Neural cell (in vitro differentiated cells): ENCODE data around the gene GFER. TPM values are rescaled to one million over a fixed set of nuclear protein-coding genes. Genes with fewer than 3 reads are reported as not detected.
A peak's percentile ranks its signal among the peaks of the same experiment; 100 is the strongest.

Experiments used
- H2AFZ ChIP-seq: fragments of 200-600, 300-800 bp; sonication (generic), shearing (Covaris generic); 2 replicates; pipeline ENCODE4 v1.6.0; 2014; ENCODE audit warnings: low read depth, mild to moderate bottlenecking, antibody characterized with exemption, low read length, moderate library complexity
- H3F3A ChIP-seq: fragments of 200-600 bp; shearing (Covaris generic); 2 replicates; pipeline ENCODE4 v1.6.1; 2016; ENCODE audit warnings: mild to moderate bottlenecking, moderate library complexity, mixed read lengths, antibody characterized with exemption, low read length; ENCODE audit not compliant: insufficient read depth, poor library complexity, severe bottlenecking
- H3K27ac ChIP-seq: fragments of 200-600, 300-800 bp; sonication (generic), shearing (Covaris generic); 2 replicates; pipeline ENCODE4 v1.5.1; 2014; ENCODE audit warnings: mild to moderate bottlenecking, low read length, moderate library complexity
- H3K27me3 ChIP-seq: fragments of 300-800, 200-600 bp; sonication (generic), shearing (Covaris generic); 2 replicates; pipeline ENCODE4 v1.6.0; 2014; ENCODE audit warnings: mild to moderate bottlenecking, low read depth, low read length, moderate library complexity; ENCODE audit not compliant: insufficient read depth
- H3K36me3 ChIP-seq: fragments of 300-800, 200-600 bp; sonication (generic), shearing (Covaris generic); 2 replicates; pipeline ENCODE4 v1.5.1; 2014; ENCODE audit warnings: mild to moderate bottlenecking, antibody characterized with exemption, low read length, moderate library complexity; ENCODE audit not compliant: insufficient read depth
- H3K4me2 ChIP-seq: fragments of 300-800, 200-600 bp; sonication (generic), shearing (Covaris generic); 2 replicates; pipeline ENCODE4 v1.6.0; 2014; ENCODE audit warnings: mild to moderate bottlenecking, low read length
- H3K4me3 ChIP-seq: fragments of 300-800, 200-600 bp; sonication (generic), shearing (Covaris generic); 2 replicates; pipeline ENCODE4 v1.5.1; 2014; ENCODE audit warnings: mild to moderate bottlenecking, low read length, moderate library complexity
- H3K79me2 ChIP-seq: fragments of 200-600 bp; shearing (Covaris generic); replicated peaks from 2 replicates; pipeline ENCODE4 v1.6.0; 2014; ENCODE audit warnings: mild to moderate bottlenecking, low read length, moderate library complexity; ENCODE audit not compliant: insufficient read depth
- H3K9ac ChIP-seq: fragments of 300-800, 200-600 bp; sonication (generic), shearing (Covaris generic); 2 replicates; pipeline ENCODE4 v1.6.1; 2016; ENCODE audit warnings: mild to moderate bottlenecking, low read length, mixed read lengths
- H3K9me2 ChIP-seq: fragments of 200-600 bp; shearing (Covaris generic); 2 replicates; pipeline ENCODE4 v1.6.1; 2016; ENCODE audit warnings: mild to moderate bottlenecking, low read length, mixed read lengths; ENCODE audit not compliant: insufficient read depth
- H3K9me3 ChIP-seq: fragments of 200-600, 300-800 bp; sonication (generic), shearing (Covaris generic); 2 replicates; pipeline ENCODE4 v1.6.1; 2016; ENCODE audit warnings: mild to moderate bottlenecking, mixed run types, low read length, moderate library complexity, mixed read lengths
- H4K20me1 ChIP-seq: fragments of 200-600 bp; shearing (Covaris generic); 2 replicates; pipeline ENCODE4 v1.6.1; 2016; ENCODE audit warnings: mild to moderate bottlenecking, mixed run types; ENCODE audit not compliant: insufficient read depth
- EP300 ChIP-seq: fragments of 450-650 bp; conservative IDR thresholded peaks from 2 replicates; pipeline ENCODE4 v1.6.1; 2014; ENCODE audit warnings: antibody characterized with exemption, mild to moderate bottlenecking, moderate library complexity; ENCODE audit not compliant: poor library complexity, severe bottlenecking
- EZH2 ChIP-seq: fragments of 200-600, 300-800 bp; shearing (Covaris generic), sonication (generic); IDR thresholded peaks from 2 replicates; pipeline ENCODE4 v1.6.1; 2014; ENCODE audit warnings: antibody characterized with exemption, low read length, borderline replicate concordance, mild to moderate bottlenecking; ENCODE audit not compliant: insufficient read depth, poor library complexity, severe bottlenecking
- MXI1 ChIP-seq: fragments of 450-650 bp; conservative IDR thresholded peaks from 2 replicates; pipeline ENCODE4 v1.6.1; 2014; ENCODE audit warnings: antibody characterized with exemption, mild to moderate bottlenecking; ENCODE audit not compliant: poor library complexity, severe bottlenecking
- POLR2AphosphoS5 ChIP-seq: IDR thresholded peaks from 2 replicates; pipeline ENCODE4 v1.6.1; 2012
- RAD21 ChIP-seq: fragments of 450-650 bp; conservative IDR thresholded peaks from 2 replicates; pipeline ENCODE4 v1.6.1; 2014; ENCODE audit warnings: antibody characterized with exemption, mild to moderate bottlenecking, moderate library complexity
- SMC3 ChIP-seq: fragments of 450-650 bp; conservative IDR thresholded peaks from 2 replicates; pipeline ENCODE4 v1.6.1; 2014; ENCODE audit warnings: antibody characterized with exemption, mild to moderate bottlenecking, moderate library complexity; ENCODE audit not compliant: poor library complexity
- TAF1 ChIP-seq: IDR thresholded peaks from 2 replicates; pipeline ENCODE4 v1.6.1; 2012; ENCODE audit warnings: low read depth
- polyA plus RNA-seq: library from polyadenylated mRNA; depleted of rRNA; stranded (reverse); fragments of >200 nt; gene quantifications from 2 replicates; pipeline ENCODE4 v1.2.3, GENCODE V29; 2014
- TF ChIP-seq, protein P1 (sequence below): IDR thresholded peaks from 2 replicates; pipeline ENCODE4 v1.6.1; 2012; ENCODE audit warnings: borderline replicate concordance
- TF ChIP-seq, protein P2 (sequence below): fragments of 450-650 bp; IDR thresholded peaks from 2 replicates; pipeline ENCODE4 v1.5.1; 2014; ENCODE audit warnings: antibody characterized with exemption, mild to moderate bottlenecking, moderate library complexity; ENCODE audit not compliant: poor library complexity, severe bottlenecking

GFER gene
- polyA plus RNA-seq, 1 donor from 2014 or later: 37.8 TPM

DNA sequence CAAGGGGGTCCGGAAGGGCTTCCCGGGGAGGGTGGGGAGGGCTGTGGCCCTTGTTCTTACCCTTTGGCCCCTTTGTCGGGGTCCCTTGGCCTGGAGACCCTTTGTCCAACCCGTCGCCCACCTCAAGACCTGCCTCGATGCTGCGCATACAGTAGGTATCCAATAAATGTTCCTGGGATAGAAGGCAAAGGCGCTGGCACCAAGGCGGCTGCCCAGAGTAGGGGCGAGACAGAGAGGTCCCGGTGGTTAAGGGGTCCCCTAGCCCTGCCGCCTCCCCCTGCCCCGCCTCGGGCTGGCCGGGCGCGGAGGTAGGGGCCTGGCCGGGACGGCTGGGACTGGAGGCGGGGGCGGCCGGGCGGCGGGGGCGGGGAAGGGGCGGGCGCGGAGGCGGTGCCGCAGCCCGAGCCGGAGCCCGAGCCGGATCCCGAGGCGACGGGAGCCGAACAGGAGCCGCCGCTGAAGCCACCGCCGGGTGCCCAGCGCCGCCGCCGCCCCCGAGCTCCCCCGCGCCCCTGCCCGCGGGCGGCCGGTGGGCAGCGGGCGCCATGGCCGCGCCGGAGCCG, 42.5 kb downstream of the GFER start, which contains the start of gene NHERF2:
Gene NHERF2 (plus strand): TSS at position 442 of the 563 bp plus-strand sequence. CDS start 104 bp downstream, at position 546.
- no peak within 1 kb of the TSS for H3K27ac ChIP-seq
- no peaks in the 10 kb centered on the region for H3K79me2 ChIP-seq
- H3K36me3 ChIP-seq: no peaks in the 10 kb centered on the region
- H3K9me3 ChIP-seq: no peaks in the 10 kb centered on the region
- H3K9ac ChIP-seq: peak within 1 kb of the TSS; percentile 53
- no peaks in the 10 kb centered on the region for H3K9me2 ChIP-seq
- no peaks in the 10 kb centered on the region for H3F3A ChIP-seq
- H3K27me3 ChIP-seq: peaks cover 28% of the 10 kb centered on the region
- TF ChIP-seq EP300: no peak
- no peak for TF ChIP-seq POLR2AphosphoS5
- TF ChIP-seq, protein P1, sequence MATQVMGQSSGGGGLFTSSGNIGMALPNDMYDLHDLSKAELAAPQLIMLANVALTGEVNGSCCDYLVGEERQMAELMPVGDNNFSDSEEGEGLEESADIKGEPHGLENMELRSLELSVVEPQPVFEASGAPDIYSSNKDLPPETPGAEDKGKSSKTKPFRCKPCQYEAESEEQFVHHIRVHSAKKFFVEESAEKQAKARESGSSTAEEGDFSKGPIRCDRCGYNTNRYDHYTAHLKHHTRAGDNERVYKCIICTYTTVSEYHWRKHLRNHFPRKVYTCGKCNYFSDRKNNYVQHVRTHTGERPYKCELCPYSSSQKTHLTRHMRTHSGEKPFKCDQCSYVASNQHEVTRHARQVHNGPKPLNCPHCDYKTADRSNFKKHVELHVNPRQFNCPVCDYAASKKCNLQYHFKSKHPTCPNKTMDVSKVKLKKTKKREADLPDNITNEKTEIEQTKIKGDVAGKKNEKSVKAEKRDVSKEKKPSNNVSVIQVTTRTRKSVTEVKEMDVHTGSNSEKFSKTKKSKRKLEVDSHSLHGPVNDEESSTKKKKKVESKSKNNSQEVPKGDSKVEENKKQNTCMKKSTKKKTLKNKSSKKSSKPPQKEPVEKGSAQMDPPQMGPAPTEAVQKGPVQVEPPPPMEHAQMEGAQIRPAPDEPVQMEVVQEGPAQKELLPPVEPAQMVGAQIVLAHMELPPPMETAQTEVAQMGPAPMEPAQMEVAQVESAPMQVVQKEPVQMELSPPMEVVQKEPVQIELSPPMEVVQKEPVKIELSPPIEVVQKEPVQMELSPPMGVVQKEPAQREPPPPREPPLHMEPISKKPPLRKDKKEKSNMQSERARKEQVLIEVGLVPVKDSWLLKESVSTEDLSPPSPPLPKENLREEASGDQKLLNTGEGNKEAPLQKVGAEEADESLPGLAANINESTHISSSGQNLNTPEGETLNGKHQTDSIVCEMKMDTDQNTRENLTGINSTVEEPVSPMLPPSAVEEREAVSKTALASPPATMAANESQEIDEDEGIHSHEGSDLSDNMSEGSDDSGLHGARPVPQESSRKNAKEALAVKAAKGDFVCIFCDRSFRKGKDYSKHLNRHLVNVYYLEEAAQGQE: no peak
- TF ChIP-seq EZH2: no peak
- no peak for TF ChIP-seq TAF1
- no peak for TF ChIP-seq MXI1
- TF ChIP-seq, protein P2, sequence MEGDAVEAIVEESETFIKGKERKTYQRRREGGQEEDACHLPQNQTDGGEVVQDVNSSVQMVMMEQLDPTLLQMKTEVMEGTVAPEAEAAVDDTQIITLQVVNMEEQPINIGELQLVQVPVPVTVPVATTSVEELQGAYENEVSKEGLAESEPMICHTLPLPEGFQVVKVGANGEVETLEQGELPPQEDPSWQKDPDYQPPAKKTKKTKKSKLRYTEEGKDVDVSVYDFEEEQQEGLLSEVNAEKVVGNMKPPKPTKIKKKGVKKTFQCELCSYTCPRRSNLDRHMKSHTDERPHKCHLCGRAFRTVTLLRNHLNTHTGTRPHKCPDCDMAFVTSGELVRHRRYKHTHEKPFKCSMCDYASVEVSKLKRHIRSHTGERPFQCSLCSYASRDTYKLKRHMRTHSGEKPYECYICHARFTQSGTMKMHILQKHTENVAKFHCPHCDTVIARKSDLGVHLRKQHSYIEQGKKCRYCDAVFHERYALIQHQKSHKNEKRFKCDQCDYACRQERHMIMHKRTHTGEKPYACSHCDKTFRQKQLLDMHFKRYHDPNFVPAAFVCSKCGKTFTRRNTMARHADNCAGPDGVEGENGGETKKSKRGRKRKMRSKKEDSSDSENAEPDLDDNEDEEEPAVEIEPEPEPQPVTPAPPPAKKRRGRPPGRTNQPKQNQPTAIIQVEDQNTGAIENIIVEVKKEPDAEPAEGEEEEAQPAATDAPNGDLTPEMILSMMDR: no peak
- no peak for TF ChIP-seq RAD21
- no peak for TF ChIP-seq SMC3
- peak within 1 kb of the TSS; percentile 63 for H3K4me3 ChIP-seq
- H4K20me1 ChIP-seq: no peaks in the 10 kb centered on the region
- no peak within 1 kb of the TSS for H3K4me2 ChIP-seq
- no peak within 1 kb of the TSS for H2AFZ ChIP-seq

DNA sequence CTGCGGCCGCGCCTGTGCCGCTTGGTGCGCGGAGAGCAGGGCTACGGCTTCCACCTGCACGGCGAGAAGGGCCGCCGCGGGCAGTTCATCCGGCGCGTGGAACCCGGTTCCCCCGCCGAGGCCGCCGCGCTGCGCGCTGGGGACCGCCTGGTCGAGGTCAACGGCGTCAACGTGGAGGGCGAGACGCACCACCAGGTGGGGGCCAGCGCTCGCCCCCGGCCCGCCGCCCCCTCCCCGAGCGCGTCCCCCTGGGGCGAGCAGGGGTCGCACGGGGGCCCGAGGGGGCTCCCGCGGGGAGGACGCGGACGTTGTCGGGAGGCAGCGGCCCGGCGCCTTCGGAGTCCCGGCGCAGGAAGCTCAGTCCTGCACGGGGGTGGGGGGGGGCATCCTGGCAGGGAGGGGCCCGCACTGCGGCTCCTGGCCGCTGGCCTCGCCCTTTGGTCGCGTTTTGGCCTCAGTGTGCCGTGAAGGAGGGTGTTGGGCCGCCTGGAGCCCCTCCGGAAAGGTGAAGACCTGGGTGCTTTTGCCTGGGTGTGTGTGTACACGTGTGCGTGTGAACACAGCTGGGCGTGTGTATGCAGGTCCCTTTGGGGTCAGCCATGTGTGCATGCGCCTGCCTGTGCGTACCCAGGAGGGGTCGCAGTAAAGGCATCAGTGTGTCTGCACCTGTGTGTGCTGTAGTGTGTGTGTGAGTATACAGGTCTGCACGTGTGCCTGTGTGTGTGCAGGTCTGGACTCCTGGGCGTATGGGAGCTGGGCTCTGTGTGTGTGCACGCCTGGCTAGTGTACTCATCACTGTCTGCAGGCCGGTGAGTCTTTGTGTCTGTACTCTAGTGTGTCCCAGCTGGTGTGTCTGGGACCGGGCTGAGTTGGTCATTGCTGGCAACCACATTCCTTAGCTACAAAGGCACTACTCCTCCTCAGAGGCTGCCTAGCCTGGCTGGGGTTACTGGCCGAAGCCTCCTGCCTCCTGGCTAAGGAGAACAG, 43.3 kb downstream of the GFER start:
- H2AFZ ChIP-seq: no peak overlapping the region
- peak; percentile 25 for TF ChIP-seq MXI1
- TF ChIP-seq TAF1: no peak

More for the DNA sequence above, 43.3 kb downstream of the GFER start:
- peak overlapping the region; percentile 63 for H3K4me3 ChIP-seq
- H3F3A ChIP-seq: no peaks in the 10 kb centered on the region
- H3K4me2 ChIP-seq: no peak overlapping the region
- no peaks in the 10 kb centered on the region for H3K9me3 ChIP-seq
- H3K27ac ChIP-seq: no peak overlapping the region
- no peaks in the 10 kb centered on the region for H4K20me1 ChIP-seq
- no peaks in the 10 kb centered on the region for H3K9me2 ChIP-seq
- H3K36me3 ChIP-seq: no peaks in the 10 kb centered on the region
- peak overlapping the region; percentile 53 for H3K9ac ChIP-seq
- H3K79me2 ChIP-seq: no peaks in the 10 kb centered on the region
- peaks cover 24% of the 10 kb centered on the region for H3K27me3 ChIP-seq
